ENCODE measurements around the gene TKFC.

The TKFC gene

DNA sequence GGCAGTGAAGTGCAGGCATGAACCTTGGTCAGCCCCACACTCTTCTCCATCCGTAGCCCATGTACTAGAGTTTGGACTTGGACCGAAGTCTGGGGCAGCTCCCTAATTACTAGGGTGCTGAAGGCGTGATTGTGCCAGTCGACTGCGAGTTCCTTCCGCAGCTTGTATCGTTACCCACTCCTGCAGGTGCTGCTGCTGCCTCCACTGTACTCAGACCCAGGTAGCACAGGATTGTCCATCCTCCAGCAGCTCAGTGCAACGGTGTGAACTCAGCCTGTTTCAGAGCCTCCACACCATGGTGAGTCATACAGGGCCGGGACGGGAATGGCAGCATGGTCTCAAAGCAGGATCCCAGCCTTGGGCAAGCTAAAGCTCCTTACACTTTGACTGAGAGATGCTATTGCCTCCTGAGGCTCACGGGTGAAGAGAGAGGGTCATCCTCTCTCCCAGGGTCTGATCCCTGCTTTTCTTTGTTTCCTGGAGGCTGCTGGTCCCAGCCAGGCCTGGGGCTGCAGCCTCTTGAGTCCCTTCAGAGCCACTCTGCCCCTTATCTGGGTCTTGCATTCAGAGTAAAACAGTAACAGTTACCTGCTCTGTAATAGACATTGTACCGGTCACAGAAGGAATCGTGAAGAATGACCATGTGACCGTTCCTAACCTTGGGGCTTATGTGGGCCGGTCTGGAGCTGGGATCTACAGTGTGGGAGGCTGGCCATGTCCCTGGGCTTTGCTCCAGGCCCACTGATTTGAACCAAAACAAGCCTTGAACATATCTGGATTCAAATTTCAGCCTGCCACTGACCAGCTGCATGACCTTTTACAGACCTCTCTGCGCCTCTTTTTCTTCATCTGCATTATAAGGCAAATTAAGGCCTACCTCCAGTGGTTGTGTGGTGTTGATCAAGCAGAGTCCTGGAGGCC, 1.7 kb downstream of the TKFC start:
- CTCF ChIA-PET = interaction anchor here (1.0 to 10.1 kb wide), 11 partner anchors 13 to 182 kb away, joined by 3 to 926 read pairs (median 4); partner anchors contain the start of genes CYB561A3, TMEM138 and TMEM216
- POLR2A ChIA-PET = interaction anchor here (1.5 to 1.8 kb wide), 3 partner anchors 27 to 52 kb away, joined by 6 to 9 read pairs (median 6); partner anchors contain the start of genes CYB561A3 and TMEM138
- no peak overlapping the region for H3K4me3 ChIP-seq (ENCODE audit: low read depth, low read length)
- no peak for TF ChIP-seq CTCF (IDR thresholded peaks at IDR 0.05; ENCODE audit: insufficient read depth, low read length, missing control alignments)
- DNase-seq (ENCODE audit: low read depth, low spot score) = no peak

DNA sequence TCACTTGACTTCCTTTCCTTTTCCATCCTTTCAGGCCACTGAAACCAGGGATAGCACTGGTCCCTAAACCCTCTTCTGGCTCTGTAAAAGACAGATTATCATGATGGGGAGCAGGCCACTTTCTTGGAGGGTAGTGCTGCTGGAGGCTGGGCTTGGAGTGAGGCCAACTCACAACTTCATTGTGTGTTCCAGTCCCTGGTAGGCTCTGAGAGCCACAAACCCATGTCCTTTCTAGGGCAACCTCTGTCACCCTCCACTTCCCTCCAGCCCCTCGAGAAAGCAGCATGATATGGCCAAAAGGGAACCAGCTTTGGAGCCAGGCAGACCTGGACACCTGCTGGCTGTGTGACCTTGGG, 2.3 kb downstream of the TKFC start:
- no peak for TF ChIP-seq CTCF (IDR thresholded peaks at IDR 0.05; ENCODE audit: insufficient read depth, low read length, missing control alignments)
- no peak for DNase-seq (ENCODE audit: low read depth, low spot score)
- POLR2A ChIA-PET = no interaction called here
- no peak overlapping the region for H3K4me3 ChIP-seq (ENCODE audit: low read depth, low read length)
- CTCF ChIA-PET = interaction anchor here (0.8 to 10.1 kb wide), 14 partner anchors 7 to 337 kb away, joined by 3 to 926 read pairs (median 4); partner anchors contain the start of genes CYB561A3, TMEM138 and TMEM216

GRCh38 chr11:61336171-61336935, 3.3 kb downstream of the TKFC start:
- DNase-seq (ENCODE audit: low read depth, low spot score) = no peak
- ChIA-PET CTCF (interaction anchor here (0.7 to 10.1 kb wide), 26 partner anchors 8 to 336 kb away, joined by 3 to 926 read pairs (median 4); partner anchors contain the start of genes CYB561A3, TMEM138, TMEM216 and VWCE), POLR2A (interaction anchor here (0.8 to 2.2 kb wide), 4 partner anchors 25 to 56 kb away, joined by 3 to 9 read pairs (median 4); partner anchors contain the start of genes CYB561A3, TMEM138 and TMEM216)
- TF ChIP-seq CTCF (IDR thresholded peaks at IDR 0.05; ENCODE audit: insufficient read depth, low read length, missing control alignments) = peak; percentile 97
- no peak overlapping the region for H3K4me3 ChIP-seq (ENCODE audit: low read depth, low read length)

GRCh38 chr11:61337706-61338470, 4.9 kb downstream of the TKFC start:
- no peak for DNase-seq (ENCODE audit: low read depth, low spot score)
- no peak for TF ChIP-seq CTCF (IDR thresholded peaks at IDR 0.05; ENCODE audit: insufficient read depth, low read length, missing control alignments)
- ChIA-PET POLR2A (interaction anchor here (0.8 to 2.2 kb wide), 3 partner anchors 24 to 46 kb away, joined by 3 to 9 read pairs (median 3); partner anchors contain the start of genes CYB561A3 and TMEM138), CTCF (interaction anchor here (1.1 to 10.1 kb wide), 5 partner anchors 10 to 300 kb away, joined by 3 to 926 read pairs (median 13); partner anchors contain the start of genes CYB561A3, TMEM138 and TMEM216)
- no peak overlapping the region for H3K4me3 ChIP-seq (ENCODE audit: low read depth, low read length)

- POLR2A ChIA-PET = interaction anchor here (0.8 to 0.9 kb wide), 2 partner anchors 23 to 45 kb away, joined by 3 read pairs; partner anchors contain the start of genes CYB561A3 and TMEM138
- no peak overlapping the region for H3K4me3 ChIP-seq (ENCODE audit: low read depth, low read length)
These were observed 5.9 kb downstream of the TKFC start for GRCh38 chr11:61338783-61339489.

More at GRCh38 chr11:61338783-61339489, 5.9 kb downstream of the TKFC start:
- no peak for TF ChIP-seq CTCF (IDR thresholded peaks at IDR 0.05; ENCODE audit: insufficient read depth, low read length, missing control alignments)
- CTCF ChIA-PET = interaction anchor here (1.1 to 10.1 kb wide), 4 partner anchors 11 to 299 kb away, joined by 3 to 926 read pairs (median 178); partner anchors contain the start of genes CYB561A3, TMEM138 and TMEM216
- DNase-seq (ENCODE audit: low read depth, low spot score) = no peak
